ENCODE measurements around the gene NOL12. TPM values are rescaled to one million over a fixed set of nuclear protein-coding genes. Genes with fewer than 3 reads are reported as not detected.

Gene NOL12
- polyA plus RNA-seq, 1 of the 3 experiments (the other 2 are of a cell fraction) = 52.2 TPM

DNA sequence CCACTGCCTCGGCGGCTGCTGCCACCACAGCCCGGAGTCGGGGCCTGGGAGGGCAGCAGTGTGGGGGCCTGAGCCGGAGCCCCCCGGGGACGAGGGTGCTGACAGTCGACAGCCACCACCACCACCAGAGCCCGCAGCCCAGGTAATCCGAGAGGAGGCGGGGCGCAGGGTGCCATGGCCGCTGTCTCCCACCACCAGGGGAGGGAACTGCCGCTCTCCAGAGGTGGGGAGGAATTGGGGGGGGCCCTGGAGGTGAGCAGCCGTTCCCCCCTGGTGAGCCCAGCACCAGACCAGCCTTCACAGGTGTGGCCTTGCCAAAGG lies 23.3 kb downstream of the NOL12 start (continued):
- TF ChIP-seq EZH2phosphoT487 (IDR thresholded peaks at IDR 0.05; ENCODE audit: borderline replicate concordance, low read depth) = no peak
- TF ChIP-seq SIN3A (IDR thresholded peaks at IDR 0.05; ENCODE audit: borderline replicate concordance, low read depth, low read length) = no peak
- no peak for TF ChIP-seq GATA2 (CRISPR knock-in tag; IDR thresholded peaks at IDR 0.05)
- no peak for TF ChIP-seq TEAD4 (IDR thresholded peaks at IDR 0.05; ENCODE audit: borderline replicate concordance, insufficient read depth)
- TF ChIP-seq CTCF (IDR thresholded peaks at IDR 0.05) = no peak
- TF ChIP-seq JUND (IDR thresholded peaks at IDR 0.05) = no peak

GRCh38 chr22:37710675-37711074 lies 24.5 kb downstream of the NOL12 start:
- Histone ChIP-seq H4K20me1 (ENCODE audit: insufficient read depth) (no peaks in the 10 kb centered on the region), H3K4me2 (no peak overlapping the region), H3K27ac (ENCODE audit: low read depth in 2 of 2, low read length in 1 of 2) (no peak overlapping the region), H3K4me1 (ENCODE audit: control insufficient read depth in 1 of 2, insufficient read depth in 2 of 2, low read depth in 1 of 2, low read length in 1 of 2) (no peaks in the 10 kb centered on the region), H3K79me2 (ENCODE audit: insufficient read depth) (no peaks in the 10 kb centered on the region), H3K9me2 (no peaks in the 10 kb centered on the region), H3K36me3 (replicated peaks in 1 of 2; ENCODE audit: control insufficient read depth in 1 of 2, insufficient read depth in 2 of 2, low read length in 1 of 2) (peaks cover 0 to 3% of the 10 kb centered on the region in 2 experiments), H3K4me3 (ENCODE audit: low read depth in 2 of 2, low read length in 1 of 2) (no peak overlapping the region), H3K9ac (no peak overlapping the region), H3K9me3 (no peaks in the 10 kb centered on the region), H2AFZ (ENCODE audit: low read depth) (no peak overlapping the region), H3F3A (replicated peaks; ENCODE audit: insufficient read depth) (peaks cover 5% of the 10 kb centered on the region), H3K27me3 (ENCODE audit: insufficient read depth) (no peaks in the 10 kb centered on the region)
- POLR2A ChIA-PET = no interaction called here
- 88% methylated on average over 1 of the region's 3 CpGs for WGBS (ENCODE audit: low lambda C conversion rate)
- DNase-seq = no peak
- TF ChIP-seq YY1 (IDR thresholded peaks at IDR 0.05; ENCODE audit: low read depth) (no peak), RXRA (IDR thresholded peaks at IDR 0.05; ENCODE audit: borderline replicate concordance, low read depth) (no peak), MXI1 (IDR thresholded peaks at IDR 0.05; ENCODE audit: low read depth, low read length) (no peak)
- TF ChIP-seq, protein P1, sequence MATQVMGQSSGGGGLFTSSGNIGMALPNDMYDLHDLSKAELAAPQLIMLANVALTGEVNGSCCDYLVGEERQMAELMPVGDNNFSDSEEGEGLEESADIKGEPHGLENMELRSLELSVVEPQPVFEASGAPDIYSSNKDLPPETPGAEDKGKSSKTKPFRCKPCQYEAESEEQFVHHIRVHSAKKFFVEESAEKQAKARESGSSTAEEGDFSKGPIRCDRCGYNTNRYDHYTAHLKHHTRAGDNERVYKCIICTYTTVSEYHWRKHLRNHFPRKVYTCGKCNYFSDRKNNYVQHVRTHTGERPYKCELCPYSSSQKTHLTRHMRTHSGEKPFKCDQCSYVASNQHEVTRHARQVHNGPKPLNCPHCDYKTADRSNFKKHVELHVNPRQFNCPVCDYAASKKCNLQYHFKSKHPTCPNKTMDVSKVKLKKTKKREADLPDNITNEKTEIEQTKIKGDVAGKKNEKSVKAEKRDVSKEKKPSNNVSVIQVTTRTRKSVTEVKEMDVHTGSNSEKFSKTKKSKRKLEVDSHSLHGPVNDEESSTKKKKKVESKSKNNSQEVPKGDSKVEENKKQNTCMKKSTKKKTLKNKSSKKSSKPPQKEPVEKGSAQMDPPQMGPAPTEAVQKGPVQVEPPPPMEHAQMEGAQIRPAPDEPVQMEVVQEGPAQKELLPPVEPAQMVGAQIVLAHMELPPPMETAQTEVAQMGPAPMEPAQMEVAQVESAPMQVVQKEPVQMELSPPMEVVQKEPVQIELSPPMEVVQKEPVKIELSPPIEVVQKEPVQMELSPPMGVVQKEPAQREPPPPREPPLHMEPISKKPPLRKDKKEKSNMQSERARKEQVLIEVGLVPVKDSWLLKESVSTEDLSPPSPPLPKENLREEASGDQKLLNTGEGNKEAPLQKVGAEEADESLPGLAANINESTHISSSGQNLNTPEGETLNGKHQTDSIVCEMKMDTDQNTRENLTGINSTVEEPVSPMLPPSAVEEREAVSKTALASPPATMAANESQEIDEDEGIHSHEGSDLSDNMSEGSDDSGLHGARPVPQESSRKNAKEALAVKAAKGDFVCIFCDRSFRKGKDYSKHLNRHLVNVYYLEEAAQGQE (IDR thresholded peaks at IDR 0.05; ENCODE audit: low read depth, low read length) = no peak
- CTCF ChIA-PET = interaction anchor here (2.3 kb wide), 1 partner anchor 14 kb away, joined by 12 read pairs; the partner anchor contains the start of gene TRIOBP

DNA sequence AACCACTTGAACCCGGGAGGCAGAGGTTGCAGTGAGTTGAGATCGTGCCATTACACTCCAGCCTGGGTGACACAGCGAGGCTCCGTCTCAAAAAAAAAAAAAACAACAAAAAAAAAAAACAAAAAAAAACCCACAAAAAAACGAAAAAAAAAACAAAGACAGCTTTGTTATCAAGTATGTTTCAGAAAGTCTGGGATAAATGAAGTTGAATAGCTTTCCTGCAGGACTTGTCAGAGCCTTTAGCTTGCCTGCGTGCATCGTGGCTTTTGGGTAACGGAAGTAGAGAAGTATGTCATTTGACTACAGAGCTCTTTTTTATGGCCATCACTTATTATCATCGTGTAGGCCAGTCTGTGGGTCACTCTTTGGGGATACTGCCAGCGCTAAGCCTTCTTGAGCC lies 25.3 kb downstream of the NOL12 start:
- Histone ChIP-seq H3K36me3 (replicated peaks in 1 of 2; ENCODE audit: control insufficient read depth in 1 of 2, insufficient read depth in 2 of 2, low read length in 1 of 2) (peaks cover 0 to 3% of the 10 kb centered on the region in 2 experiments), H3K9me2 (no peaks in the 10 kb centered on the region), H4K20me1 (ENCODE audit: insufficient read depth) (no peaks in the 10 kb centered on the region), H3K27ac (ENCODE audit: low read depth in 2 of 2, low read length in 1 of 2) (no peak overlapping the region), H3K79me2 (ENCODE audit: insufficient read depth) (no peaks in the 10 kb centered on the region), H3K4me2 (no peak overlapping the region), H3K27me3 (ENCODE audit: insufficient read depth) (no peaks in the 10 kb centered on the region), H3K9ac (no peak overlapping the region), H3K4me1 (ENCODE audit: control insufficient read depth in 1 of 2, insufficient read depth in 2 of 2, low read depth in 1 of 2, low read length in 1 of 2) (no peaks in the 10 kb centered on the region), H2AFZ (ENCODE audit: low read depth) (no peak overlapping the region), H3F3A (replicated peaks; ENCODE audit: insufficient read depth) (peaks cover 5% of the 10 kb centered on the region), H3K9me3 (no peaks in the 10 kb centered on the region), H3K4me3 (ENCODE audit: low read depth in 2 of 2, low read length in 1 of 2) (no peak overlapping the region)
- POLR2A ChIA-PET = no interaction called here
- CTCF ChIA-PET = interaction anchor here (0.7 to 2.3 kb wide), 3 partner anchors 15 to 119 kb away, joined by 3 to 12 read pairs (median 4); partner anchors contain the start of gene TRIOBP
- WGBS (ENCODE audit: low lambda C conversion rate) = 92% methylated on average over 10 of the region's 10 CpGs
- DNase-seq = no peak
- TF ChIP-seq TAF1 (IDR thresholded peaks at IDR 0.05; ENCODE audit: borderline replicate concordance, low read depth, low read length) (no peak), NRF1 (IDR thresholded peaks at IDR 0.05; ENCODE audit: low read depth, low read length) (no peak), SMC3 (IDR thresholded peaks at IDR 0.05; ENCODE audit: low read depth, low read length) (no peak), MXI1 (IDR thresholded peaks at IDR 0.05; ENCODE audit: low read depth, low read length) (no peak), POLR2AphosphoS5 (IDR thresholded peaks at IDR 0.05; ENCODE audit: low read depth, low read length) (no peak), RXRA (IDR thresholded peaks at IDR 0.05; ENCODE audit: borderline replicate concordance, low read depth) (no peak), FOXM1 (IDR thresholded peaks at IDR 0.05; ENCODE audit: low read depth) (no peak), ELF1 (IDR thresholded peaks at IDR 0.05) (no peak), YY1 (IDR thresholded peaks at IDR 0.05; ENCODE audit: low read depth) (no peak), GABPA (IDR thresholded peaks at IDR 0.05; ENCODE audit: low read depth) (no peak), RAD21 (IDR thresholded peaks at IDR 0.05; ENCODE audit: low read length) (no peak), CHD2 (IDR thresholded peaks at IDR 0.05; ENCODE audit: low read length, partially characterized antibody) (no peak), FOSL2 (IDR thresholded peaks at IDR 0.05; ENCODE audit: borderline replicate concordance, low read depth) (no peak), TCF12 (IDR thresholded peaks at IDR 0.05) (no peak), TEAD4 (IDR thresholded peaks at IDR 0.05; ENCODE audit: borderline replicate concordance, insufficient read depth) (no peak)
- TF ChIP-seq, protein P2, sequence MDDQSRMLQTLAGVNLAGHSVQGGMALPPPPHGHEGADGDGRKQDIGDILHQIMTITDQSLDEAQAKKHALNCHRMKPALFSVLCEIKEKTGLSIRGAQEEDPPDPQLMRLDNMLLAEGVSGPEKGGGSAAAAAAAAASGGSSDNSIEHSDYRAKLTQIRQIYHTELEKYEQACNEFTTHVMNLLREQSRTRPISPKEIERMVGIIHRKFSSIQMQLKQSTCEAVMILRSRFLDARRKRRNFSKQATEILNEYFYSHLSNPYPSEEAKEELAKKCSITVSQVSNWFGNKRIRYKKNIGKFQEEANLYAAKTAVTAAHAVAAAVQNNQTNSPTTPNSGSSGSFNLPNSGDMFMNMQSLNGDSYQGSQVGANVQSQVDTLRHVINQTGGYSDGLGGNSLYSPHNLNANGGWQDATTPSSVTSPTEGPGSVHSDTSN (IDR thresholded peaks at IDR 0.05) = no peak

Data from SK-N-SH (cell line).